DMS153 treated with DMSO at 0.1 percent for 48 hours (cell line): Measurements from ENCODE around the gene RFX5.
"Not testable (repeated sequence)": the region's sequence is repeated elsewhere in the genome, so short reads cannot be mapped to it uniquely, and the experiment has no call there.

Experiments used
- DNase-seq: peaks from one replicate; lab custom pipeline; 2025; ENCODE audit not compliant: unreplicated experiment; lab: John Stamatoyannopoulos, UW

Gene RFX5

DNA sequence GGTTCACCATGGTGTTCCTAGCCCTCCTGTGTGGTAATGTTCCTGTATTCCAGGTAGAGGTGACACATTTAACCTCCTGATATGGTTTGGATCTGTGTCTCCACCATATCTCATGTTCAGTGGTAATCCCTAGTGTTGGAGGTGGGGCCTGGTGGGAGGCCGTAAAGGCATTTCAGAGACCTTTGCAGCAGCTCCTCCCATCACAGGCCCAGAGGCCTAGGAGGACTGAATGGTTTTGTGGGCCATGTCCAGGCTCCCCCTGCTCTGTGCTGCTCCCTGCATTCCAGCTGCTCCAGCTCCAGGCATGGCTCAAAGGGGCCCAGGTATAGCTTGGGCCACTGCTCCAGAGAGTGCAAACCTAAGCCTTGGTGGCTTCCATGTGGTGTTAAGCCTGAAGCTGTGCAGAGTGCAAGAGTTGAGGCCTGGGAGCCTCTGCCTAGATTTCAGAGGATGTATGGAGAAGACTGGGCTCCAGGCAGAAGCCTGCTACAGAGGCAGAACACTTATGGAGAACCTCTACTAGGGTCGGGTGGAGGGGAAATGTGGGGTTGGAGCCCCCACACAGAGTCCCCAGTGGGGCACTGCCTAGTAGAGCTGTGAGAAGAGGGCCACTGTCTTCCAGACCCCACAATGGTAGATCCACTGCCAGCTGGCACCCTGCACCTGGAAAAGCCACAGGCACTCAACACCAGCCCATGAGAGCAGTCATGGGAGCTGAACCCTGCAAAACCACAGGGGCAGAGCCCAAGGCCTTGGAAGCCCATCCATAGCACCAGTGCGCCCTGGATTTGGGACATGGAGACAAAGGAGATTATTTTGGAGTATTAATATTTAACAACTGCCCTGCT is 15.5 kb upstream of the RFX5 start:
- DNase-seq: no peak

GRCh38 chr1:151361883-151362282 is 14.8 kb upstream of the RFX5 start:
- DNase-seq: no peak

DNA sequence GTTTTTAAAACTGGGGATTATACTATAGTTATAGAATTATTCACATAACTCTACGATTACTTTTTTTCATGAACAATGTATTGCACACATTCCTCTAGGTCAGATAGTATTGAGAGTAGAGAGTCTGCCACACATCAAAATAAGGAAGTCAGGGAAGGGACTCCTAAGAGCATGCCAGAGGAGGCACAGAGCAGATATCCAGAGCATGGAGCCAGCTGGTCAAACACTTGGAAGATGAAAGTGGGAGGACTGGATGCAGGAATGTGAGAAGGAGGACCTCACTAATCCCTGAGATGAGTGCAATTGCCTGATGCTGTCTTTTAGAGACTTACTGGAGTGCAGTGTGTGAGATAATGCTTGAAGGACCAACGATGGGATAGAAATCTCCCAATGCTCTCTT is 9.6 kb upstream of the RFX5 start:
- DNase-seq: no peak

GRCh38 chr1:151352021-151352718 is 5.1 kb upstream of the RFX5 start:
- DNase-seq: no peak

DNA sequence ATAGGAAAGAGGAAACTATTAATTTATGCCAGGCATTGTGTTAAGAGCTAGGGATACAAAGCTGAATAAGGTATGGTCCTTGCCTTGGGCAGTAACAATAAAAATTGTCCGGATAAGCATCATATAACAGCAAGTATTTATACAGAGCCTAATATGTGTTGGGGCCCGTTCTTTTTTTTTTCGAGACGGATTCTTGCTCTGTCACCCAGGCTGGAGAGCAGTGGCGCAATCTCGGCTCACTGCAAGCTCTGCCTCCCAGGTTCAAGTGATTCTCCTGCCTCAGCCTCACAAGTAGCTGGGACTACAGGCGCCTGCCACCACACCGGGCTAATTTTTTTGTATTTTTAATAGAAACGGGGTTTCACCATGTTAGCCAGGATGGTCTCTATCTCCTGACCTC is 3.3 kb upstream of the RFX5 start:
- not testable (repeated sequence) for DNase-seq

DNA sequence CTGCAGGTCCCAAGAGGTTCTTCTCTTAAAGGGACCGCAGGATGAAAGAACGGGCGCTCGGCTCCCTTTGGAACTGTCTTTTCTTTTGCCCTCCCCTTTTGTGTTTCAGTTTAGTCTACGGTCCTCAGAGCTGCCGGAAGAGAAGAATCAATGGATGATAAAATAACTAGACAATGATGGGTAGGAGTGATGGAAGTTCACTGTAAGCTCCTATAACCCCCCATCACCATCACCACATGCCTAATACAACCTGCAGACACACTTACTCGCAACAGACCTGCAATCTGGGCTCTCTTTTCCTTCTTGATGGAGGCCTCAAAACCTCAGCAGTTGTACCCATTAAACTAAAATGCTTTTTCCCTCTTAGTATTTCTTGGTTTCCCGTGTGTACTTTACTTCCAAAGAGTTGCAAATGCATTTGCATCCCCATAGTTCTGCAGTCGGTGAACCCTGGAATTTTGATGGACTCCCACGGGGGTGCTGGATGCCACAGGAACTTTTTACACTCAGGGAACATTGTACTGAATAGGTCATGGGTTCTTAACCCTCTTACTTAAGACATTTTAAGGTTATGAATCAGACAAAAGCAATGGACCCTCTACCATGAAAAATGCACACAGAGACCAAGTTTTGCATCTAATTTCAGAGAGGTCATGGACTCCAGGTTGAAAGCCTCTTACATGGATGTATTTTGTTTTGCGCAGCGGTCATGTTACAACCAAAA is 633 bp upstream of the RFX5 start:
- no peak for DNase-seq

- no peak for DNase-seq
These were observed 827 bp downstream of the RFX5 start for GRCh38 chr1:151346082-151346768.

DNA sequence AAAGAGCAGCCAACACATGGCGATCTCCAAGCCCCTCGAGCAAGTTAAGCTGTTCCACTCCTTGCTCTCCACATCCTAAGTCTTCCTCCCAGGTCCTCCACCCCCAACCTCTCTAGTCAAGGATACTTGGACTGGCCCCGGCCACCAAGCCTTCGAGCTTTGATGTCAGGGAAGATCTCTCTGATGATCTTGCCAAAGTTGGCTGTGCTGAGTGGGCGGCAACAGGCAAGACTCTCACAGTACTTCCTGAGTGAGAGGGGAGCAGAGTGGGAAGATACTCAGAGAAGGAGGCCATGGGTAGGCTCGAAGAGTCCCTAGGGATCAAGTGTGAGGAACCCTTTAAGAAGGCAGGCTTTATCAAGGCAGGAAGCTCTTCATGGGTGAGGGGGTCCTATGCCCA is 2.8 kb downstream of the RFX5 start:
- no peak for DNase-seq

DNA sequence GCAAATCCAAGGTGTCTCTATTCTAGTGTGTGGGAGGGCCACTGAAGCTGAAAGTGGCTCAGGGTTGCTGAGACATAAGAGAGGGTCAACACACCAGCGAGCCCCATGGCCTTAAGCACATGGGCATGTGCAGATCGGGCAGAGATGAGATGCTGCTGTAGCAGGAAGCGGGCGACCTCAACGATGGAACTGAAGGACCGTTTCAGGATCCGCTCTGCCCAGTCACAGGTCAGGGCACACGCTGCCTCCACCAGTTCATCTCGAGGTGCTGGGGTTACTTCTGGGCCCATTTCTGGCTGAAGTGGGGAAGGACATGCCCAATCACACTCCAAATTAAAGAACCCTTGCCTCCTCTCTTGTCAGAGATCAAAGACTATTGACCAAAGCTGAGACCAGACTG is 3.5 kb downstream of the RFX5 start:
- no peak for DNase-seq

GRCh38 chr1:151342569-151342968 is 4.5 kb downstream of the RFX5 start:
- DNase-seq: no peak

GRCh38 chr1:151342021-151342420 is 5.0 kb downstream of the RFX5 start:
- no peak for DNase-seq

- peak; percentile 89 for DNase-seq
These were observed 5.9 kb downstream of the RFX5 start for GRCh38 chr1:151340870-151341754.

DNA sequence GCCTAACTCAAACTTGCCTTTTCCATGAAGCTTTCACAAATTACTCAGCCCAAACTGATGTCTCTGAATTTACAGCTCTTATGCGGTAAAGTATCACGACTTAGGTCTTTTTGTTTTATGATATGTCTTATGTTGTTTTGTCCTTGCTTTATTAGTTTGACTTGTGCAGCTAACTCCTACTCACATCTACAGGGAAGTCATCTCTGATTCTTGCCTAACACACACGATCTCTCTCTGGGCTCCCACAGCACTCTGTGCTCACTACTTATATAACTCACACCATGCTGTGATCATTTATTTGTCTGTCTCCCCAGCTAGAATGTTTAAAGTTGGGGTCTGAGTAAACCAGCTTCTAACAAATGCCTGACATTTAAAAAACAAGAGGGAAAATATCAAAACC is 10.5 kb downstream of the RFX5 start:
- DNase-seq: no peak

GRCh38 chr1:151334822-151335221 is 12.2 kb downstream of the RFX5 start:
- no peak for DNase-seq

- DNase-seq: no peak
These were observed 19.0 kb downstream of the RFX5 start for GRCh38 chr1:151327903-151328674.

GRCh38 chr1:151327223-151327902 is 19.7 kb downstream of the RFX5 start, which contains the start of gene PI4KB:
Gene PI4KB, minus strand, starts transcription at chr1:151327416. Its CDS starts 10,935 bp downstream, at chr1:151316481.
- peak; percentile 99 for DNase-seq

DNA sequence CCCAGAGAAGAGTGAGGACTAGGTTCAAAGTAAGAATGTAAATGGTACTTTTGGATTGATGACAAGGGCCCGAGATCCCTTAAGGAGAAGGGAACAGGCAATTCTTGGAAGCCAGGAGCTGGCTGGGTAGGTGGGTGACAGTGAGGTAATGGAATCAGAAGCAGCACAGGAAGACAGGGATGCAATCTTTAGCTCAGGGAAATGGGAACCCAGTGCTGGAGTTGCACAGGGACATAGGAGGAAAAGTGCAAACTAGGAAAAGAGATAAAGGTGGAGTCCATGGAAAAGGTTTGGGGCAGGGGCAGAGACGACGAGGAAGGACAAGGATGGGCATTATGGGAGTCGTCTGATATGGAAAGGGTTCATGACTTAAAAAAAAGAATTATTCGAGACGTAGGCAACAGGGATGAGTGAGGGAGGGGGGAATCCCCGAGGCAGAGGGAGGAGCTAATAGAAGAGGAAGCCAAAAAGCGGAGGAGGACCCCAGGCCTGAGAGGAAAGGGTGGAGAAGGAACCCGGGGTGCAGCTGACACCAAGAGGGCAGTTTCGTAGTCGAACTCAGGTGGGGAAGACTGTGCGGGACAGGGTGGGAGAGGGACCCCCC is 20.3 kb downstream of the RFX5 start:
- no peak for DNase-seq

- DNase-seq: no peak
These were observed 21.2 kb downstream of the RFX5 start for GRCh38 chr1:151325646-151326429.
